ENCODE data around the gene OR8B4.
"Not testable (repeated sequence)": the region's sequence is repeated elsewhere in the genome, so short reads cannot be mapped to it uniquely, and the experiment has no call there.

The OR8B4 gene, protein sequence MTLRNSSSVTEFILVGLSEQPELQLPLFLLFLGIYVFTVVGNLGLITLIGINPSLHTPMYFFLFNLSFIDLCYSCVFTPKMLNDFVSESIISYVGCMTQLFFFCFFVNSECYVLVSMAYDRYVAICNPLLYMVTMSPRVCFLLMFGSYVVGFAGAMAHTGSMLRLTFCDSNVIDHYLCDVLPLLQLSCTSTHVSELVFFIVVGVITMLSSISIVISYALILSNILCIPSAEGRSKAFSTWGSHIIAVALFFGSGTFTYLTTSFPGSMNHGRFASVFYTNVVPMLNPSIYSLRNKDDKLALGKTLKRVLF

DNA sequence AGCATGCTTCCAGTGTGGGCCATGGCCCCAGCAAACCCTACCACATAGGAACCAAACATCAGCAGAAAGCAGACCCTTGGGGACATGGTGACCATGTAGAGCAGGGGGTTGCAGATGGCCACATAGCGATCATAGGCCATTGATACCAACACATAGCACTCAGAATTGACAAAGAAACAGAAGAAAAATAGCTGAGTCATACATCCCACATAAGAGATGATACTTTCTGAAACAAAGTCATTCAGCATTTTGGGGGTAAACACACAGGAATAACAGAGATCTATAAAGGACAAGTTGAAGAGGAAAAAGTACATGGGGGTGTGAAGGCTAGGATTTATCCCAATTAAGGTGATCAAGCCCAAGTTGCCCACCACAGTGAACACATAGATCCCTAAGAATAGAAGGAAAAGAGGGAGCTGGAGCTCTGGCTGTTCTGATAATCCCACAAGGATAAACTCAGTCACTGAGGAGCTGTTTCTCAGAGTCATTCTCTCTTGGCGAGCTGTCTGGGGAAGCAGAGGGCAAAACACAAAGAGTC, at the start of gene OR8B4:
Gene OR8B4, minus strand, starts transcription at position 488 of the 538 bp plus-strand sequence. Its CDS starts 0 bp downstream, at position 488.
- no peak for DNase-seq

DNA sequence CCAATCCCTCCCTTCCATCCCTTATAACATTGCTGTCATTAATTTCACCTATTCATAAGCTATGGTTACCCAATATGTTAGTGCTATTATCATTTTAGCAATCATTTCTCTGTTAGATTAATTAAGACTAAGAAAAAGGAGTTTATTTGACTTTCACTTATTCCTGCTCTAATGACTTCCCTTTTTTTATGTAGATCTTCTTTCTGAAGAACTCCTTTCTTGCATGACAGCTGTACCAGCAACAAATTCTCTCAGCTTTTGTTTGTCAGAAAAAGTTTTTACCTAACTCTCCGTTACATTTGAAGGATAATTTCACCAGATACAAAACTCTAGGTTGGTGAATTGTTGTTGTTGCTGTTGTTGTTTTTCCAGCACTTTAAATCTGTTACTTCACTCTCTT, 49.4 kb upstream of the OR8B4 start:
- no peak for DNase-seq

DNA sequence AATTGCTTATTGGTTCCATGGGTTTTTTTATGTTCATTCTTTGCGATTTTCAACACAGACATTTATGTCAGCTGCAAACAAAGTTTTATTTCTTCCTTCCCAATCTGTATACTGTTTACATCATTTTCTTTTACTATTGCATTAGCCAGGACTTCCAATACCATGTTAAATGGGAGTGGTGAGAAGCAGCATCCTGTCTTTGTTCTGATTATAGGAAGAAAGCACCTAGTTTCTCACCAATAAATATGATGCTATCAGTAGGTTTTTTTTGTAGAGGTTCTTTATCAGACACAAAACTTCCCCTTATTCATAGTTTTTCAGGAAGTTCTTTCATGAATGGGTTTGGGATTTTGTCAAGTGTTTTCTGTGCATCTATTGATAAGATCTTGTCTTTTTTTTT, 48.8 kb upstream of the OR8B4 start:
- no peak for DNase-seq

DNA sequence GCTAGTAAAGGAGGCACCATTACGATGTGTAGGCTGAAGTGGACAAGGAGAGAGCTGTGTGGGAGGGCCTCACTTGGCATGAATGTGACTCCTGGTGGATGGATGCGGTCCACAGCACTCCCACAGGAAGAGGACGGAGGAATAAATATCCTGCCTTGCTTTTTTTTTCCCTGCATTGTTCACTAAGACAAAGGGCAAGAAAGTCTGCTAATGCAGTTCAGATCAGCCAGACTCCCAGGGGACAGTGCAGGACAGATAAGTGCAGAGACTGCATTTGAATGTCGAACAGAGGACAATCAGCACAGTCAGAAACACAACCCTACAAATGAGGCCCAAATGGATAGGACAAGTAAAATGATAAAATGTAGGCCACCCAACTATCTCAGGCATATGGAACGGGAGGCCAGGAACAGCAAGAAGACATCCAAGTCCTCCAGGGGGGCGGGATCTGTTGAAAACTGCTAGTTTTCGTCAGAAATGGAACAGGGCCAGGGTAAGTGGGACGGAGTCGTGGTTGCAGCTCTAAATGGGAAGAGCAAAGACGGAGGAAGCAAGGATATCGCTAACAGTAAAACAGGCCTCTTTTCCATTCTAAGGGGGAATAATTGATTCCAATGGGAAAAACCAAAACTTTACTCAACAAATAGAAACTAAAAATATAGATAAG, 46.0 kb upstream of the OR8B4 start:
- no peak for DNase-seq

DNA sequence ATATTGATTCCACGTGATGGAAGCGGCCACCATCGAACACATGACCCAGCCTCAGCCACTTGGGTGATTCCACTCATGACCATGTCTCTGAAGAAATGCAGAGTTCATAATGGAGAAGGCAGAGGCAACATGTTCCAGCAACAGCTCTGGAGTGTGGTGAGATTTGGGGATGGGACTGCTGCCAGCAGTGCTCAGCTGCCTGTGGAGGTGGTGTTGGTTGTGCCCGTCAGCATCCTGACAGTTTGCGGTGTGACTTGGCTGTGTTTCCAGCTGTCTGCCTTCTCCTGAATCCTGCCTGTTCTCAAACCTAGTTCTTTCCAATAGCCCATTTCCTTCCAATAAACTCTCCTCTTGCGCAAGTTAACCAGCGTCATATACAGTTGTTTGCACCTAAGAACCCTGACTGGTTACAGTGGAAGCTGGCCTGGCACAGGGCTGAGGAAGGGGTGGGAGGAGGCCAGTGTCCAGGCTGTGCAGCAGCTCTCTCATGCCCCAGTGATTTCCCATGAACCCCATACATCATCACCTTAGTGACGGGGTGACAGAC, 42.8 kb upstream of the OR8B4 start:
- DNase-seq, result no peak

DNA sequence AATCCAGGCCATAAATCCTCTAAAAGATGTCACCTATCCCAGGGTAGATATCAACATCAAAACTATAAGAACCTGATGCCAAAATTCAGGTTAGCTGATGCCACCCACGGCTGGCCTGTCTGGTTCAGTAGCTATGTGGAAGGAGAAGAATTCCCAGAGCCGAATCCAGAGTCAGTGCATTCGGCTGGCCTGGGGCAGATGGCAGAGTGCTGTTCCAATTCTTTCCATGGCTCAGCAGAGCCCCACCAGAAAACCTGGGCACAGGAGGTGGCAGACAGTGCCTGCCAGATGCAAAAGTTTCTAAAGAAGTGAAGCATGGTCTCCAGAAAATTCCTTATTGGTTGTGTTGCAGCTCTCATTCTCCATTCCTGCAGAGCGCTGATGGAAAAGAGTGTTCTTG, 40.7 kb upstream of the OR8B4 start:
- DNase-seq, result no peak

DNA sequence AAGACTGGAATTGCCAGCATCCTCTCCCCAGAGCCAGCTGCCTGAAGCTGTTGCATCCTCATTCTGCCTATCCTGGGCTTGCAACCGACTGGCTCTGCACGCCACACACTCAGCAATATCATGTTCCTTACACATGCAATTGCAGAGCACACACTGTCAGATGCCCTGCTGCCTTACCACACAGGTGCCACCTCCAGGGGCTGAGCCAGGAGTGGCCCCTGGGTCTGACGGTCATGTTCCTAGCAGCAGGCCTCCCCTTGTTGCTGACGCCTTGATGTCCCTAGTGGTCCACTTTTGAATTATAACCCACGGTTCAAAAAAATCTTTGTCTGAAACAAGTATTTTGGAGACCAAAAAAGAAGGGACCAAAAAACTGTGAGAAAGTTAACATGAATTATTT, 39.3 kb upstream of the OR8B4 start:
- no peak for DNase-seq

DNA sequence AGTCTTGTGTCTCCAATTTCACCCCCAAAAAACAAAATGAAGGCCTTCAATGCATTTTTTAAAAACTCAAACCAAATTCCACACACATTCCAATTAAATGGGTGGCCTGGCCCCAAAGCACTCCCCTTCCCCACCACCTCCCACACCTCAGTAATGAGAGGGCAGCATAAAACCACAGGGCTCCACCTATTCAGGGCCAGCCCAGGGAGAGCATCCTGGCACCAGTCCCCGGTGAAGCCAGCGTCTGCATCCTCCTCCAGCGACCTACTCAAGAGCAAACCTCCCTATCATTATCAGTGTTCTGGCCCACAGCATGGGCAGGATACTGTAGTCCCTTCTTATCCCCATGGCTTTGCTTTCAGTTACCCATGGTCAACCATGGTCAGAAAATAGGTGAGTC, 38.7 kb upstream of the OR8B4 start:
- DNase-seq, result no peak

DNA sequence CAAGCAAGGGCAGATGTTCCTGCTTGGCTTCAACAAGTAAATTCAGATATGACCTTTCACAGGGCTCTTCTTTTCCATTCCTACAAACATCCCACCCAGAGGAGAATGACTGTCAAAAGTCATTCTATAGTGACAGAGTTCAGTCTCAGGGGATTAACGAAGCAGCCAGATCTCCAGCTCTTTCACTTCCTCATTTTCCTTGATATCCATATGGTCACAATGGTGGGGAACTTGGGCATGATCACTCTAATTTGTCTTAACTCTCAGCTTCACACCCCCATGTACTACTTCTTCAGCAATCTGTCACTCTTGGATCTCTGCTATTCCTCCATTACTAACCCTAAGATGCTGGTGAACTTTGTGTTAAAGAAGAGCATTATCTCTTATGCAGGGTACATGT, 35.8 kb upstream of the OR8B4 start:
- DNase-seq, result no peak

DNA sequence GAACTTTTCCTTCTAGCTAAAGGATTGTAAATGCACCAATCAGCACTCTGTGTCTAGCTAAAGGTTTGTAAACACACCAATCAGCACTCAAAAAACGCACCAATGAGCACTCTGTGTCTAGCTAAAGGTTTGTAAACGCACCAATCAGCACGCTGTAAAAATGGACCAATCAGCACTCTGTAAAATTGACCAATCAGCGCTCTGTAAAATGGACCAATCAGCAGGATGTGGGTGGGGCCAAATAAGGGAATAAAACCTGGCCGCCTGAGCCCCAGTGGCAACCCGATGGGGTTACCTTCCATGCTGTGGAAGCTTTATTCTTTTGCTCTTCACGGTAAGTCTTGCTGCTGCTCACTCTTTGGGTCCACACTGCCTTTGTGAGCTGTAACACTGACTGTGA, 34.7 kb upstream of the OR8B4 start:
- not testable (repeated sequence) for DNase-seq

DNA sequence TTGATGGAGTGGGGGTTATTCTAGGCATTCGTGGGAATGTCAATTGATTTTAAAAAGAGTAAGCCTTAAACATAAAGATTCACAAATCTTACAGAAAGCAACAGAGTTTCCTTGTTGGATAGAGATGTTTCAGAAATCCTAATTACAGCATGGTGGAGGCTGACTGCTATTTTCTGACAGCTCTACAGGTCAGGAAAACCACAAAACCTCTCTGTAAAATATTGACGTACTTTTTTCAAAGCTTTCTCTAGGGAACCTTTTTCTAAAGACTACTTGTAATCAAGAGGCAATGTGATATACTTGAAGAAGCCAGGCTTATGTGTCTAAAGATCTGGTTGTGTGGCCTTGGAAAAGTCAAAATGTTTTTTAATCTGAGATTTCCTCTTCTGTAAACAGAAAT, 29.9 kb upstream of the OR8B4 start:
- DNase-seq, result no peak

DNA sequence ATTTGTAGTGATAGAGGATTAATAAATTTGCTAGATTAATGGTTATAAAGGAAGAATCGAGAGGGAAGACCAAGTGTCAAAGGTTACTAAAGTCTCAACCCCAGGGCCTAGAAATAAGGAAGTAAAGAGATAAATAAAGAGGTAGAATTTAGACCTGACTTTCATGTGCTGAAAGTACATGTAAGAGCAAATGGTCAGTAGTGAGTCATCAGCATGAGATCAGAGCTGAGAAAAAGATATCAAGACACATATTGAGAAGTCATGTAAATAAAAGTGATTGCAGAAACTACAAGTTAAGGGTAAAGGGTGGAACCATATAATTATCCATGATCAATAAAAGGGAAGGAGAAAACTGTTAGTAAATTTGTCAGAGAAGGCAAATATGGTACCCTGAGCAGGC, 22.2 kb upstream of the OR8B4 start:
- no peak for DNase-seq

DNA sequence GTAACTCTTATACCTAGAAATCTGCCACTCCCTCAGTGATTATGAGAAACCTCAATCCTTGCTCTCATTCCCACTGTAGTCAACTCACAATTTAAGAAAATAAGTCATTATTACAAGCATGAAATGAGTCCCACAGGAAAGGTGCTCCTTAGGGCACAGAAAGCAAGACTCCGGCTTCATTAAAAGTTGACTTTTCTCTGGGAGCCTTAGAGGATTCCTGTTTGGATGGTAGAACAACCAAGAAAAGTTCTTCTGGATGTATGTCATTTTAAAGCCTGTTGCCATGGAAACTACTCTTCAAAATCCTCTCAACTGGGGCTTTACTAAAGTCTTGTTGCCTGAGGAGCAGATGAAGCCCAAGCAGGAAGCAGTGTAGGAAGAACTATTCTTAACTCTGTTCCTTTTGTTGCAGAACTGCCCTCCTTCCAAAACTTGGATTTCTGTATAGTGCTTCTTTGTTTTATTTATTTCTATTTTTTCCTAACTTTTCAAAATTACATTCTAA, 21.0 kb upstream of the OR8B4 start, which contains the start of gene OR8B8:
Gene OR8B8, minus strand, starts transcription at position 51 of the 505 bp plus-strand sequence. CDS start 4,611 bp downstream, outside the sequence.
- no peak for DNase-seq

DNA sequence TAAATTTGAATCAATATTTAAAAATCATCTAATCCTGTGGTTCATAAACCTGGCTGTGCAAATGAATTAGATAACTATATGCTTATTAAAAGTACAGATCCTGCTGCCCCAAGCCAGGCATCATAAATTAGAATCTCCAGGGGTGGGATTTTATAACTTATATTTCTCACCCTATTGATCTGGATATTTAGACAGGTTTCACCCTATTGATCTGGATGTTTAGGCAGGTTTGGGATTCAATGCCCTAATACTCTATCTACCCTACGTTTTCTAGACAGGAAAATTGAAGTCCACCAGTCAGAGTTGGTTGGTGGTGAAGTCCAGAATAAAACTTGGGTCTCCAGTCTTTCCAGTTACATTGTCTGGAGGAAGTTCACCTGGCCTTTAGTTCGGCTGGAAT, 18.2 kb upstream of the OR8B4 start:
- no peak for DNase-seq

DNA sequence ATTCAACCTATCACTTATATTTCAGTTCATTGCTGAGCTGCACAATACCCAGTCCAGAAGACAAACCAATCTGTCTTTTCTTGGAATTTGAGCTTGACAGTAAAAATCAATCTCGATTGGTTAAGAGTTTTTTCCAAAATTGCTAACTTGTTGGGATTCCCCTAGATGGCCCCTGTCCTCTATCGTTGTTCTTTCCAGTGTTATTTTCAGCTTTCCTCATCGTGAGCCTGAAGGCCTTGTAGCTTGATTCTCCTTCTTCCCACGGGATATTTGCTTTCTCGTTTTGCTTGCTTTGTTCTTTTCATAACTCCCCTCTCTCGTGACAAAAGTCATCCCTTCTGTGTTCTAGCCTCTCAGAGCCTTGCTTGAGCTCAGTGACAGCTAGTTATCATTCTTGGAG, 17.8 kb upstream of the OR8B4 start:
- no peak for DNase-seq

DNA sequence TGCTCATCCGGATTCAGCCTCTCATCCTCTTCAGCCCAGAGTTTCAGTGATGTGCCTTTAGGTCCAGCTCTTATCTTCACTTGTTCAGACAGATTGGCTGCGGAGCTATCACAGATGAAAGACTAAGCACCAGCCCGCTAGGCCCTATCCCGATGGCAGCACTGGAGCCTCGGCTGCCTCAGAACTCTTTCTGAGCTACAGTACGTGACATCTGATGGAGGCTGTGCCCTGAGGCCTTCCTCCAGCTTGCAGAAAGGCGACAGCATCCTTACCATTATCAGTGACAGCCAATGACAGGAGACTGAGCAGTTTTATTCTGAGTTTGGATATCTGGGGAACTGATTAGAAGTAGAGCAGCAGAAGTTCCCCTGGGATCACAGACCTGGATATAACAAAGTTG, 16.8 kb upstream of the OR8B4 start:
- DNase-seq, result no peak

DNA sequence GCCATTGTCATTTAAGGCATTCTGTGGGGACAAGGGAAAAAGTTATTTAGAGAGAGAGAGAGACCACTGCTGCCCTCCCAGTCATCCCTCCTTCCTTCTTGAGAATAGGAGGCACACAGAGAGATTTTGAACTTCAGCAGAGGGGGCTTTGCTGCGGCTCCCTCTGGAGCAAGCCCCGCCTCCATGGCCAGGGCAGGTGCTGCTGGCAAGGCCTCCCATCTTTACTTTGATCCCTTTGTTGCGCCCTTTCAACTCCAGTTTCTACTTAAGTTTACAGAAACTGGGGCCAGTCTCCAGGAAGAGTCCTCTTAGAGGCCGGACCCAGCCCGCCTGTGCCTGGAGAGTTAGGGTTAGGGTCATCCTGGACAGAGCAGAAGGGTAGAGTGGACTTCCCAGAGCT, 16.4 kb upstream of the OR8B4 start:
- no peak for DNase-seq

DNA sequence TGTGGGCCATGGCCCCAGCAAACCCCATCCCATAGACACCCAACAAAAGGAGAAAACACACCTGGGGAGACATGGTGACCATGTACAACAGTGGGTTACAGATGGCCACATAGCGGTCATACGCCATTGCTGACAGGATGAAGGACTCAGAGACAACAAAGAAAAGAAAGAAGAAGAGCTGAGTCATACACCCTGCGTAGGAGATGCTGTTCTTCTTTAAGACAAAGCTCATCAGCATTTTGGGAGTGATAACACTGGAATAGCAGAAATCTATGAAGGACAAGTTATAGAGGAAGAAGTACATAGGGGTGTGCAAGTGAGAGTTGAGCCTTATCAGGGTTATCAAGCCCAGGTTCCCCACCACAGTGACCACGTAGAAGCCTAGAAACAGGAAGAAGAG, 15.9 kb upstream of the OR8B4 start:
- DNase-seq, result no peak

DNA sequence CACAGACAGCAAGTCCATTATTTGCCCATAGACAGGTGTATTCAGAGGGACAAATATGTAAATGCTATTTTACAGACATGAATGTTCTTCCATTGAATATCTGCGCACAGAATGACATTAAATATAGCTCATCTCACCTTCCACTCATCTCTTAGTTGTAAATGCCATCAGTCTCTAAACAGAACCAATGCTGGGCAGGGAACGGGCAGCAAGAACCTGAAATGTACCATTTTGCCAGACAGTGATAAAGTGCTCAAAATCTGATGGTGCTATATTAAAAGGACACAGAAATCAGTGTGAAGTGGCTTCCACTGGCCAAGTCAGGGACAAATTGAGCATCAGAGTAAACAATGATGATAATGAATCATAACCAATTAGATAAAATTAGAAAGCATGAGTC, 10.0 kb upstream of the OR8B4 start:
- DNase-seq, result no peak

DNA sequence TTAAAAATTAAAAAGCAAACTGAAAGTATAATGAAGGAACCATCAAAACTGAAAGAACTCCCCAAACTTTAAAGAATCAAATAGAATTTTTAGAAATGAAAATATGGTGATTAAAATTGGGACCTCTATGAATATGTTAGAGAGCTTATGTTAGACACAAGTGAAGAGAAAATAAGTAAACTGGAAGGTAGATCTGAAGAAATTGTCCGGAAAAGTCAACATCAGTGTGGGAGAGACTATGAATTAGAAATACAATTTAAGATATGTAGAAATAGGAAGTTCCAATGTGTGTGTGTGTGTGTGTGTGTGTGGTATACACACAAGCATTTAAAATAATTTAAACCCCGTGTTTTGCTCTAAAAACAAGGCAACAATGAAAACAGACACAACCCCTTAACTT, 4.9 kb upstream of the OR8B4 start:
- no peak for DNase-seq

DNA sequence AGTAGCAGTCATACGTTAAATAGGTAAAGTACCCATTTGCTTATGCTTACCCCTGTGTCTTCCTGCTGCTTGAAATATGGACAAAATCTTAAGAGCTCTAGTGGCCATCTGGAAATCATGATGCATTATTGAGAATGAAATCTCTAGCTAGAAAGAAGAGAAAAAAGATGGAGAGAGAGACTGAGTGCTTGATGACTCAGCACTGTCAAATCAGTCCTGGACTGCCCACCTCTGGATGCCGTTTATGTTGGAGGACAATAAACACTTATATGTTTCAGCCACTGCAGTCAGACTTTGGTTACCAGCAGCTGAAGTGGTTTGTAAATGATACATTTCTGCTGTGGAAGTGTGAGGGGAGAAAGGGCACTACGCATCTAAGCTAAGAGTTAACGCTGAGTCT, 3.6 kb downstream of the OR8B4 start:
- no peak for DNase-seq

DNA sequence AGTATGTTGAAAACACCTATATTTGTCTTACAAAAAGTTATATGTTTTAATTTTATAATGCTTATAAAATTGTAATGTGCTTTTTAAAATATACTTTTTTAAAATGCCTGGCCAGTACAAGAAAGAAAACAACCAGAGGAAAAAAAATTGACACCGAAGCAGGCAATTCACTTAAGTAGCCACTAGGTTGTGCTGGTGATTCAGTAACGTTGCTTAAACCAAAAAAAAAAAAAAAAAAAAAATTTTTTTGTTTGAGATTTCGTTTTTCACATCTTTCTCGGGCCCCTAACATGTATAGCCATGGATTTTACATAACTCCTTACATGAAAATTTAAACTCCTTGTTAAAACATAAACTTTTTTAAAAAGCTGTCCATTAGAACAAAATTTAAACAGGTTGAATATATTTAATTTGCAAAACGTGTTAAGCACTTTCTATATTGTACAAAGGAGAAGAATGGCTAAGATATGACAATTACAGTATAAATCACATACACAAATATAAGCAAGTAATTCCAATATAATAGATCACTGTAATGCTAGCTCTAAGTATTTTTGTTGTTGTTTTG, 9.2 kb downstream of the OR8B4 start:
- DNase-seq, result no peak

DNA sequence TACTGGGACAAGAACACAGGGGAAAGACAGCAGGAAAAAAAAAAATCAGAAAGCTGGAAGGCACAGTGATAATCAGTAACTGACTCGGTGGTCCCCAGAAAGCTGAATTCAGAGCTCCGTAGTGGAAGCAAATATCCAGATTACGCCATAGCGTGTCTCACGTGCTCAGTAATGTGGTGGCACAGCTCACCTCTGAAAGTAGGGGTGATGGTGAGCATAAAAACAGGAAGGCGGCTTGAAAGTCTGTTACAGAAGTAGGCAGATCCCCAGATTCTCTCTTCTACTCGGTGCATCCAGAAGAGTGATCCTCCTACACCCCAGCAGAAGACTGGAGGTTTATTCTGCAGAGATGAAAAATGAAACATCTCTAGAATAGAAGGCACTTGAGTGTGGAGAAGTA, 14.8 kb downstream of the OR8B4 start:
- no peak for DNase-seq

DNA sequence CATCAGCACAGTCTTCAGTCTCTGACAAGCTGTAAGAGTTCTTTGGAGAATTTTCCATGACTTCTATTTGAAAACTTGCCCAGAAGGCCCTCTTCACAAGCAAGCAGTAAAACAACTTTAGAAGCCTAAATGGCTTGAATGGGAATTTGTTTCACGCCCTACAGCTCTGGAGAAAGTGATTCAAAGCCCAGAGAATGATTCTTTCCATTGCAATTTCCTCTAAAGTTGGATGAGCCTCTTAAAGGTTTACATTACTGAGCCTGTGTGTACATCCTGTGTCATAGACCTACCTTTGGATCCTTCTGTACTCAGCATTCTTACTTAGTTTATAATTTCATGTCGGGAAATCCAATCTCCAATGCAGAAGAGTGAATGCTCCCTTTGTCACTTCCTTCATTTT, 19.1 kb downstream of the OR8B4 start:
- no peak for DNase-seq
